ENCODE data around the gene EEF1AKMT1. TPM values are rescaled to one million over a fixed set of nuclear protein-coding genes. Genes with fewer than 3 reads are reported as not detected.

EEF1AKMT1 gene, protein sequence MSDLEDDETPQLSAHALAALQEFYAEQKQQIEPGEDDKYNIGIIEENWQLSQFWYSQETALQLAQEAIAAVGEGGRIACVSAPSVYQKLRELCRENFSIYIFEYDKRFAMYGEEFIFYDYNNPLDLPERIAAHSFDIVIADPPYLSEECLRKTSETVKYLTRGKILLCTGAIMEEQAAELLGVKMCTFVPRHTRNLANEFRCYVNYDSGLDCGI
- 5.5 and 11.7 TPM in 2 replicates for total RNA-seq

DNA sequence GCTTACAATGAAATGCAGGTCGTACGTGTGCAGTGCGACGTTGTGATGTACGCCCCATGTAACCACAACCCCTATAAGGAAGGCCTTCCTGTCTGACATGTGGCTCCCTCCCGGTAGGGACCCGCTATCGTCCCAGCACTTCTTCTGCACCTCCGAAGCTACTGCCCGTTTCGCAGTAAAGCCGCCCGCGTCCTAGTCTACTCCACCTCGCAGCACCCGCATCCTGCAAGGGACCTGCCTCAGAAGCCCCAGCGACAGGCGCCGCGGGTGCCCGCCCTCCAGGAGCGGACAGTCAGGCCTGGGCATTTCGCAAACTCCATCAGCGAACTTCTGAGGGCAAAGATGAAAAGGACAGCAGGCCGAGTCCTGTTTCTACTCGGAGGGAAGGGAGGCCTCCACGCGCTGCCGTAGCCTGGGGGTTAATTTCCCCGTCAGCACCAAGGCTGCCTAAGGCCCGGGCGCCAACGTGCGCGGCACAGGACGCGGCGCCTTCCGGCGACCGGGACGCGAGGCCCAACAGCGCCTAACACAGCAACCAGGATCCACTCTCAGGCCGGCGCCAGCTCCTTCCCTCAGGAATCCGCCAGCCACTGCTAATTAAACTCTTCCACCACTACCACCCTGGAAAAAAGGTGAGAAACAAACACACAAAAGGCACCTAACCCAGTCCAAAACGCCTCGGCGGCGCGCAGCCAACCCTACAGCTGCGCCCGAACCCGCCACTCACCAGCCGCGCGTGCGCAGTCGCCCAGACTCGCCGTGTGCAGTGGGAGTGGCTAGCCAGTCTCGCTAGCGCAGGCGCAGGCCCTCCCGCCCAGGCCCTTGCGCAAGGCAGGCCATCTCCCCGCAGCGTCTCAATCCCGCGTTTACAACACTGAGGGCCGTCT, at the start of gene EEF1AKMT1:
EEF1AKMT1 (minus strand) TSS at position 768 of the 887 bp plus-strand sequence. CDS start 16,363 bp downstream, outside the sequence.

DNA sequence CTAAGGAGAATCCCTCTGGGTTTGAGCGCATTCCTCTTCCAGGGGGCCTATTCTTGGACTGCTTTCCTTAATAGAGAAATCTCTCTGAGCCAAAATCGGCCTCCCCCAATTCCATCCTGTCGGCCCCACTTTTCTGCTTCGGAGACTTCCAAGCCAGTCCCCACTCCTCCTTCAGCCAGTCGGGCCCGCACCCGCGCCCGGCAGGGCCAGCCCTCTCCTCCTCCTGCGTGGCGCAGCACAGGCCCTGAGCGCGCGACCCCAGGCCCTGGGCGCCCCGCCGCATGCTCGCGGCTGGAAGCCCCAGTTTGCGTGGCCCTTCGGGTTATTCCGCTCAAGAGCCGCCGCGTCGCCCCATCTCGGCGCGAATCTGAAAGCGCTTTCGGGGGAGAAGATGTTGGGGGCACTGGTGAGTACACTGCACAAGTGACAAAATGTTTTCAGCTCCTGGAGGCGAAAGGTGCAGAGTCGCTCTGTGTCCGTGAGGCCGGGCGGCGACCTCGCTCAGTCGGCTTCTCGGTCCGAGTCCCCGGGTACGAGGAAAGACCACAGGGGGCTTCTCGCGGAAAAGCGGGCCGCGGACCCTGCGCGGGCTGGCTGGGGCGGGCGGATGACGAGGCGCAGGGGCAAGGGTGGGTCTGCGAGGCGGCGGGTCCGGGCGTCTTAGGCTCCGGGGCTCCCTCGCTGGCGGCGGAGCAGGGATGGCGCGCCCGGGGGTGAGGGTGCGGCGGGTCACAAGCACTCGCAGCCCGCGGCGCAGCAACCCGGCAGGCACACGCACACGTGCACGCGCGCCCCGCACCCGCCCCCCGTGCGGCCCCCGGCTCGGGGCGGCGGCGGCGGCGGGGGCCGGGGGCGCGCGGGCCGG, 70.6 kb downstream of the EEF1AKMT1 start, which contains the start of gene IL17D:
IL17D (plus strand) TSS at position 785 of the 865 bp plus-strand sequence. CDS start 303 bp downstream, outside the sequence.

Other genes with a start within 250 kb of the EEF1AKMT1 start
- 18.5 and 19.3 TPM in 2 replicates for gene CRYL1, start 248.1 kb downstream of the EEF1AKMT1 start, total RNA-seq
- gene IFT88, start 206.8 kb downstream of the EEF1AKMT1 start, total RNA-seq: 9.4 and 10.3 TPM in 2 replicates
- gene IL17D, start 70.3 kb downstream of the EEF1AKMT1 start, total RNA-seq: 2.6 and 3.6 TPM in 2 replicates
- gene XPO4, start 128.8 kb upstream of the EEF1AKMT1 start, total RNA-seq: 22.1 and 37.2 TPM in 2 replicates

All from epithelial cell of umbilical artery (primary cell).